ENCODE measurements around the gene UST. TPM values are rescaled to one million over a fixed set of nuclear protein-coding genes. Genes with fewer than 3 reads are reported as not detected.

Gene UST
- total and polyA plus RNA-seq, 9 of the 15 experiments (the other 6 are each of a cell fraction or from before 2014, with no cell fraction given): 0.04 to 0.10 TPM; not detected in 7

DNA sequence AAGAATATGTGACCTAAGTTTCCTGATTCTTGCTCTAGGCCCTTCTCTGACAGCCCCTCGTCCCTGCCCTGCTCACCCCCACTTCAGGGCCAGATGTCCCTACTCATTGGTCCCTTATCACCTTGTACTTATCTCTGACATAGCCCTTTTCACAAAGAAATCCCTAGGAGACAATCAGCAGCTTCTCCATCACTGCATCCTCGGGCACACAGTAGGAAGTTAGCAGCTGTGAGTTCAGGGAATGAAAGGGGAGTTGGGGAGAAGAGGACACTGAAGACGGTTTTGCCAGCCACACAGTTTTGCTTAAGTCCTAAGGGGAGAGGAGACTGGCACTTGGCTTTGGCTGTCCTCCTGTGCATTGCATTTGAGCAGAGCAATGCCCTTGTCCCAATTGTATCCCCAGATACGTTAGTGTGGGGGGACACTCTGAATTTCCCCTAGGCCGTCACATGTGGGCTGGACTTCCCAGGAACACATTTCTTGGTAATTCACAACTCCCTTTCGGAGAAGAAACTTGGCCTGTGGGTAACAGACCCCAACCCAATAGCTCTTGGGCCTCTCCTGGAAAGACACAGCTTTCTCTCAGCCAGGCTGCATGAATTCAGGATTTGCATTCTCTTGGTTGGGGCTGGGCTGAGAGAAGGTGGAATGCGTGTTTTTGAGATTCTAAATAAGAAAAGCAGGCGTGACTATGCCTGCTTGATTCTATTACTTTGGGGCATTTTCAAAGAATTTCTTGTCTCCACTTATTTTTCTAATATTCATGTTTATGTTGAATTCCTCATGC lies 177.6 kb downstream of the UST start:
- no peaks in the 10 kb centered on the region for H4K20me1 ChIP-seq (replicated peaks; ENCODE audit: control insufficient read depth, insufficient read depth, low read length)
- no peak for FAIRE-seq
- intact Hi-C loops (cut with micrococcal nuclease): no loop called here
- no peak for TF ChIP-seq HDAC2 (IDR thresholded peaks at IDR 0.05)
- no peak for TF ChIP-seq BRD9 (IDR thresholded peaks at IDR 0.05; ENCODE audit: low read depth, partially characterized antibody)
- TF ChIP-seq POLR2AphosphoS2 (IDR thresholded peaks at IDR 0.05; ENCODE audit: low read length): no peak
- TF ChIP-seq SMARCC2 (IDR thresholded peaks at IDR 0.05; ENCODE audit: low read depth): no peak
- TF ChIP-seq CHD7 (IDR thresholded peaks at IDR 0.05; ENCODE audit: low read depth, low read length): no peak
- TF ChIP-seq JUNB (CRISPR knock-in tag; conservative IDR thresholded peaks at IDR 0.05): no peak
- TF ChIP-seq RBM39 (optimal IDR thresholded peaks at IDR 0.05; ENCODE audit: low read depth, low read length): no peak
- TF ChIP-seq ZKSCAN8 (CRISPR knock-in tag; IDR thresholded peaks at IDR 0.05): no peak
- no peak for TF ChIP-seq SRSF7 (optimal IDR thresholded peaks at IDR 0.05; ENCODE audit: low read depth, low read length)
- TF ChIP-seq SMC3 (conservative IDR thresholded peaks at IDR 0.05; ENCODE audit: insufficient read depth, low read depth, low read length): no peak
- TF ChIP-seq GATAD2A (IDR thresholded peaks at IDR 0.05): no peak
- no peak for TF ChIP-seq CCNT2 (IDR thresholded peaks at IDR 0.05; ENCODE audit: borderline replicate concordance, extremely low read depth, insufficient read length, low read depth, low read length)

More for the DNA sequence above, 177.6 kb downstream of the UST start:
- POLR2A ChIA-PET: no interaction called here
- Histone ChIP-seq H3K36me3 (ENCODE audit: control insufficient read depth, insufficient read depth, low read length) (no peaks in the 10 kb centered on the region), H3K9me1 (ENCODE audit: control insufficient read depth, insufficient read depth, low read length) (no peaks in the 10 kb centered on the region), H3K4me1 (replicated peaks in 1 of 2; ENCODE audit: control insufficient read depth in 2 of 2, insufficient read depth in 2 of 2, low read length in 2 of 2) (no peaks in the 10 kb centered on the region), H3K27me3 (ENCODE audit: control insufficient read depth in 2 of 2, insufficient read depth in 2 of 2, low read length in 2 of 2) (0 out of 5 replicates have a peak, but pooled peaks cover 0 to 5% of the 10 kb centered on the region in 2 experiments), H2AFZ (ENCODE audit: low read depth, low read length) (no peak overlapping the region), H3K4me3 (no peak overlapping the region), H3K79me2 (ENCODE audit: control insufficient read depth, insufficient read depth, low read length) (no peaks in the 10 kb centered on the region), H3K4me2 (ENCODE audit: insufficient read depth, low read length) (no peak overlapping the region), H3K9me3 (replicated peaks; ENCODE audit: control insufficient read depth, insufficient read depth, low read depth, low read length) (no peaks in the 10 kb centered on the region), H3K9ac (ENCODE audit: insufficient read depth in 1 of 2, low read depth in 2 of 2, low read length in 2 of 2) (no peak overlapping the region), H3K27ac (ENCODE audit: extremely low read depth, low read depth, low read length) (no peak overlapping the region)
- CTCF ChIA-PET (ENCODE audit: low intra/inter-chr PET ratio): no interaction called here
- ATAC-seq (no peak), DNase-seq (ENCODE audit: extremely low read depth in 1 of 4, low spot score in 3 of 4) (no peak)
- no TSS peak for BruUV-seq (replicated peaks)
- 0% methylated on average over 8 of the region's 8 CpGs for WGBS (ENCODE audit: insufficient coverage, low coverage, missing lambda C conversion rate)
- in situ Hi-C loops (cut with MboI): no loop called here
